GM21717 (cell line): ENCODE results near the gene EHMT1.

ENCODE experiments used
- ATAC-seq: cut with Tn5 transposase; IDR thresholded peaks from one replicate; pipeline ENCODE4 v1.9.1; 2021; ENCODE audit warnings: mild to moderate bottlenecking, moderate library complexity; ENCODE audit not compliant: unreplicated experiment

EHMT1 gene

GRCh38 chr9:137643921-137644320 is 25.1 kb downstream of the EHMT1 start:
- no peak for ATAC-seq

GRCh38 chr9:137645211-137645610 is 26.4 kb downstream of the EHMT1 start:
- no peak for ATAC-seq

GRCh38 chr9:137646341-137646740 is 27.5 kb downstream of the EHMT1 start:
- ATAC-seq, result no peak

GRCh38 chr9:137647096-137647714 is 28.4 kb downstream of the EHMT1 start:
- no peak for ATAC-seq

DNA sequence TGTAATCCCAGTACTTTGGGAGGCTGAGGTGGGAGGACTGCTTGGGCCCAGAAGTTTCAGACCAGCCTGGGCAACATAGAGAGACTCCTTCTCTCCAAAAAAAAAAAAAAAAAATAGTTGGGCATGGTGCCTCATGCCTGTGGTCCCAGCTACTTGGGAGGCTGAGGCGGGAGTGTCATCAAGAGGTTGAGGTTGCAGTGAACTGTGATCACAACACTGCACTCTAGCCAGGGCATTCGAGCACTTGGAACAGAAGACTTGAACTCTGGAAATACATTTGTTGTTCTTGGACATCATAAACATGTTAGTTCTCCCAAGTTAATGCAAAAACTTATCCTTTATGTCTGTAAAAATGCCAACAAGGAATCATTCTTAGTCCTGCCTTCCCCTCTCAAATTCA is 29.6 kb downstream of the EHMT1 start:
- no peak for ATAC-seq

DNA sequence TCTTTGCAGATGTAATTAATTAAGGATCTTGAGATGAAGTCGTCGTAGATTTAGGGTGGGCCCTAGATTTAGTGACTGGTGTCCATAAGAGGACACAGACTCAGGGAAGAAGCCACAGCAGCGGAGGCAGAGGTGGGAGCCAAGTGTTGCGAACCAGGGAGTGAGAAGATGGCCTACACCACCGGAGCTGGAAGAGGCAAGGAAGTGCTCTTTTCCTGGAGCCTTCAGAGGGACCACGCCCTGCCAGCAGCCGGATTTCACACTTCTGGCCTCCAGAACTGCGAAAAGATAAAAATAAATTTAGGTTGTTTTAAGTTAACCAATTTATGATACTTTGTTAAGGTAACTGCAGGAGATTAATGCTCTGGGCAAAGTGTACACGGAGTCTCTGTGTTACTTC is 30.7 kb downstream of the EHMT1 start:
- no peak for ATAC-seq

- no peak for ATAC-seq
These were observed 31.5 kb downstream of the EHMT1 start for GRCh38 chr9:137650259-137650658.

- ATAC-seq, result no peak
These were observed 32.0 kb downstream of the EHMT1 start for GRCh38 chr9:137650779-137651178.

DNA sequence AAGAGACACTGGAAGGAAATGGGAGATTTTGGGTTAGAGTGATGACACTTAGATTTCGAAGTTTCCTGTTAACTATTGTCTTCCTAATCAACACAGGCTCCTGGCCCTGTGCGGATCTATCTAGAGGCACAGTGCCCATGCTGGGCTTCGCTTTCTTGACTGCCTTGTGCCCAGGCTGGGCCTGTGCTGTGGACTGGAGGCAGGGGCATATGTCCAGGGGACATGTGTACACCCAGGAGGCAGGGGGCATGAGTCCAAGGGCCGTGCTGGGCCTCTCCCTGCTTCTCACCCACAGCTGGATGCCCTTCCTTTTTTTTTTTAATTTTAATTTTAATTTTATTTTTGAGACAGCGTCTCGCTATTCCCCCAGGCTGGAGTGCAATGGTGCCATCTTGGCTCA is 37.6 kb downstream of the EHMT1 start:
- no peak for ATAC-seq

- ATAC-seq, result no peak
These were observed 38.8 kb downstream of the EHMT1 start for GRCh38 chr9:137657606-137658005.

- no peak for ATAC-seq
These were observed 40.0 kb downstream of the EHMT1 start for GRCh38 chr9:137658781-137659180.

DNA sequence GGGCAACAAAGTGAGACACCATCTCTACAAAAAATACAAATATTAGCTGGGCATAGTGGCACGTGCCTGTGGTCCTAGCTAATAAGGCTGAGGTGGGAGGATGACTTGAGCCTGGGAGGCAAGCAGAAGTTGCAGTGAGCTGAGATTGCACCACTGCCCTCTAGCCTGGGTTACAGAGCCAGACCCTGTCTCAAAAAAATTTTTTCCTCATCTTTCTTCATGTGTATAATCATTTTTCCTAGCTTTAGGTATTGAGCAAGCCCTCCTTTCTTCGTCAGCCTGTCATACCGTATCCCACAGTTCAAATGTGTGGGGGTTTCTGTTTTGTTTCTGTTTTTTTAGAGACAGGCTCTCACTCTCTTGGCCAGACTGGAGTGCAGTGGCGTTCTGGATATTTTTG is 41.3 kb downstream of the EHMT1 start:
- ATAC-seq, result no peak

- ATAC-seq, result no peak
These were observed 44.8 kb downstream of the EHMT1 start for GRCh38 chr9:137663584-137663983.

- no peak for ATAC-seq
These were observed 45.9 kb downstream of the EHMT1 start for GRCh38 chr9:137664676-137665075.

GRCh38 chr9:137665226-137665625 is 46.4 kb downstream of the EHMT1 start:
- ATAC-seq, result no peak

- ATAC-seq, result no peak
These were observed 47.1 kb downstream of the EHMT1 start for GRCh38 chr9:137665697-137666512.

GRCh38 chr9:137666513-137666822 is 47.7 kb downstream of the EHMT1 start:
- ATAC-seq, result no peak

DNA sequence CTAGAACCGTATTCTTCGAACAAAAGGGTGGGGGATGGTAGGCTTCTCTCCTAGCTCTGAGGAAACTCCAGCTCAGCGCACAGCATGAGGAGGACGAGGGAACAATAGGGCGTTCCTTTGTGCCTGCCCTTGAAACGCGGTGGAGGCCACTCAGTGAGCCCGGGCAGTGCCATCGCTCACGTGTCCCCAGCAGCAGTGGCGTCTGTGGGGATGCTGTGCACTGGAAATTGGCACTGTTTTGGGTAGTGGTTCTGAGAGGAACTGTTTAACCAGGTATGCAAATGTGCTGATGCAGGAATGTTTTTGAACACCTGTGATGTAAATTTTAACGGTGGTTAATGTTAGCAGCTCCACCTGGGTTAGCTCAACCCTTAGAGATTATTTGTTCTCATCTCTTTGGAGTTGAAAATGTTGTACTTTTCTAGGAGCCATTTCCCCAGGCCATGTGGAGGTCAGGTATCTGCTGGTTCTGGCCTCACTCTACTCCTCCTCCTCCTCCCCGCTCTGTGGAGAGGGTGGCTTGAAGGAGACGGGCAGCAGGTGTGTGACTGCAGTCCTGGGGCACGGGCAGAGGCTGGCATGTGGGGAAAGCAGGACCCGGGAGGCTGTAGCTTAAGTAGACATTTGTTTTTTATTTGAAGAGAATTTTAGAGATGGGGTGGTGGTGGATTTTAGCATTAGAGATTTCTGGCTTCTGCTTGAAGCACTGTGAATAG is 48.3 kb downstream of the EHMT1 start:
- no peak for ATAC-seq

- ATAC-seq, result no peak
These were observed 49.4 kb downstream of the EHMT1 start for GRCh38 chr9:137668203-137668602.

DNA sequence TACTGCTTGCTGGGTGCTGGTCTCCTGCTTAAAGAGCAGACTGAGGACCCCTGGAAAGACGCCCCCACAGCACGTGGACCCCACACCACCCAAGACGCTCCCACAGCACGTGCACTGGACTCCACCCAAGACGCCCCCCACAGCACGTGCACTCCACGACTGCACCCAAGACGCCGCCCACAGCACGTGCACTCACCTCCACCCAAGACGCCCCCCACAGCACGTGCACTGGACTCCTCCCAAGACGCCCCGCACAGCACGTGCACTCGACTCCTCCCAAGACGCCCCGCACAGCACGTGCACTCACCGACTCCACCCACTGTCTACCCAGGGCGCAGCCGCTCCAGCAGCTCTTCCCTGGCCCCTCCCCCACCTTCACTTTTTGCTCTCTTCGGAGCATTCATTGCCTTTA is 50.5 kb downstream of the EHMT1 start:
- ATAC-seq, result no peak

DNA sequence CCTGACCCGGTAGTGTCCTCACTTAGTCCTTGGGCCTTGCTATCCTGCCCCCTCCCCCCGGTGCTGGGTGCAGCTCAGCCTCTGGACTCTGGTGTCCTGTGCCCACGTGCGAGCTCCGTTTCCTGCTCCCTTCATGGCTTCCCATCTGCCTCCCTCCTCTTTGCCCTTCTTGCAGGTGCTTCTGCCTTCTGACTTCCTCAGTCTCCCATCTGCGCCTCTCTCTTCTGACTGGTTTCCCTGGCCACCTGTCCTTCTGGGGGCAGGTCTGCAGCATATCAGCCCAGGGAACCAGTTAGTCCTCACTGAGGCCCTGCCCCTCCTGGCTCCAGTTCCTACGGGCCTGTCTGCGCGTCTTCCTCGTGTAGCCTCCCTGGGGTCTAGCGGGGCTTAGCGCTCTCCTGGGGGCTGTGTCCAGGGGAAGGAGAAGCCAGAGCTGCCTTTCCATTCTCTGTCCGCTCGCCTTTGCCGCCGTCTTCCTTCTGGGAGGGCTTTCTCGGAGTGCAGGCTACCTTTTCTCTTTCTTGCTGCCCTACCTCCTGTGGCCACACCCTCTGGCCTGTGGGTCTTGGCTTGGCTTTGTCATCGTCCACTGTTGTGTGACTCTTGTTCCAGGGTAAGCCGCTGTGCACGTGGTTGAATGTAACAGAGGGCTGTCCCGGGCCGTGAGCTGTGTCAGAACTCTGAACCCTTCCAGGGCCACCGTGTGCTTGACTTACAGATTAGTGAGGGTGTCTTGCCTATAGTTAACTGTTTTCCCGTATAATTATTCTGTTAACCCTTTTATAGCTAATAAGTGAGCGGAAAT is 51.8 kb downstream of the EHMT1 start:
- no peak for ATAC-seq
